Activated B cell treated with CpG ODN at 0.5 μM for 24 hours (primary cell): ENCODE measurements around the gene TSPYL1. TPM values are rescaled to one million over a fixed set of nuclear protein-coding genes. Genes with fewer than 3 reads are reported as not detected.
"Not testable (repeated sequence)": the region's sequence is repeated elsewhere in the genome, so short reads cannot be mapped to it uniquely, and the experiment has no call there.

Source experiments
- ATAC-seq: fragments of 200-7000 bp; cut with Tn5 transposase; one replicate; pipeline ENCODE4 v1.10.0; 2021; ENCODE audit warnings: low read depth, mild to moderate bottlenecking, moderate library complexity
- CTCF ChIA-PET: fragments of 350-600 bp; sonication (Branson Sonifier 250); formaldehyde crosslinking; loops from one replicate; lab custom pipeline; 2021; ENCODE audit warnings: antibody characterized with exemption; lab: Charles Lee
- POLR2A ChIA-PET: fragments of 350-600 bp; sonication (Branson Sonifier 250); formaldehyde crosslinking; loops from one replicate; lab custom pipeline; 2021; ENCODE audit warnings: antibody characterized with exemption; lab: Charles Lee
- DNase-seq: peaks from one replicate; pipeline ENCODE4 v3.0.0; 2022
- H3K27ac Mint-ChIP-seq: one replicate; pipeline ENCODE4 v1.8.0; 2020; ENCODE audit warnings: mixed read lengths
- H3K27me3 Mint-ChIP-seq: one replicate; pipeline ENCODE4 v1.8.0; 2021; ENCODE audit warnings: mixed read lengths
- H3K36me3 Mint-ChIP-seq: one replicate; pipeline ENCODE4 v1.8.0; 2021; ENCODE audit warnings: low read depth, mixed read lengths
- H3K4me1 Mint-ChIP-seq: one replicate; pipeline ENCODE4 v1.8.0; 2021; ENCODE audit warnings: mixed read lengths
- H3K4me3 Mint-ChIP-seq: one replicate; pipeline ENCODE4 v1.8.0; 2020; ENCODE audit warnings: mild to moderate bottlenecking, mixed read lengths
- H3K9me3 Mint-ChIP-seq: one replicate; pipeline ENCODE4 v1.8.0; 2020; ENCODE audit warnings: mixed read lengths
- intact Hi-C: fragments of 100-400 bp; cut with micrococcal nuclease; formaldehyde crosslinking; loops from one replicate; pipeline ENCODE4 v1.15.1; 2024
- total RNA-seq: library from RNA; stranded (reverse); gene quantifications from 2 replicates; pipeline ENCODE4 v1.2.3, GENCODE V29; 2022
- TF ChIP-seq, protein P1 (sequence below): fragments of 200-600 bp; IDR thresholded peaks from one replicate; pipeline ENCODE4 v1.8.0; 2022; ENCODE audit warnings: antibody characterized with exemption, mild to moderate bottlenecking

The TSPYL1 gene
- total RNA-seq, 1 donor from 2014 or later, result 68.4 TPM

- POLR2A ChIA-PET, result no interaction called here
- DNase-seq, result no peak
- intact Hi-C loops, result loop anchor here (5.0 kb wide), 1 partner anchor 357 kb away; no protein-coding TSS in a partner anchor
- peaks cover 4% of the 10 kb centered on the region for H3K4me1 Mint-ChIP-seq
- H3K36me3 Mint-ChIP-seq, result no peaks in the 10 kb centered on the region
- no peaks in the 10 kb centered on the region for H3K9me3 Mint-ChIP-seq
- no peak overlapping the region for H3K4me3 Mint-ChIP-seq
- TF ChIP-seq, protein P1, sequence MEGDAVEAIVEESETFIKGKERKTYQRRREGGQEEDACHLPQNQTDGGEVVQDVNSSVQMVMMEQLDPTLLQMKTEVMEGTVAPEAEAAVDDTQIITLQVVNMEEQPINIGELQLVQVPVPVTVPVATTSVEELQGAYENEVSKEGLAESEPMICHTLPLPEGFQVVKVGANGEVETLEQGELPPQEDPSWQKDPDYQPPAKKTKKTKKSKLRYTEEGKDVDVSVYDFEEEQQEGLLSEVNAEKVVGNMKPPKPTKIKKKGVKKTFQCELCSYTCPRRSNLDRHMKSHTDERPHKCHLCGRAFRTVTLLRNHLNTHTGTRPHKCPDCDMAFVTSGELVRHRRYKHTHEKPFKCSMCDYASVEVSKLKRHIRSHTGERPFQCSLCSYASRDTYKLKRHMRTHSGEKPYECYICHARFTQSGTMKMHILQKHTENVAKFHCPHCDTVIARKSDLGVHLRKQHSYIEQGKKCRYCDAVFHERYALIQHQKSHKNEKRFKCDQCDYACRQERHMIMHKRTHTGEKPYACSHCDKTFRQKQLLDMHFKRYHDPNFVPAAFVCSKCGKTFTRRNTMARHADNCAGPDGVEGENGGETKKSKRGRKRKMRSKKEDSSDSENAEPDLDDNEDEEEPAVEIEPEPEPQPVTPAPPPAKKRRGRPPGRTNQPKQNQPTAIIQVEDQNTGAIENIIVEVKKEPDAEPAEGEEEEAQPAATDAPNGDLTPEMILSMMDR, result no peak
- CTCF ChIA-PET, result interaction anchor here (0.8 to 3.5 kb wide), 6 partner anchors 120 to 275 kb away, joined by 3 to 25 read pairs (median 4); no protein-coding TSS in a partner anchor
- H3K27me3 Mint-ChIP-seq, result no peaks in the 10 kb centered on the region
- H3K27ac Mint-ChIP-seq, result no peak overlapping the region
- ATAC-seq, result no peak
Measured at GRCh38 chr6:116289876-116290275, 10.1 kb upstream of the TSPYL1 start.

DNA sequence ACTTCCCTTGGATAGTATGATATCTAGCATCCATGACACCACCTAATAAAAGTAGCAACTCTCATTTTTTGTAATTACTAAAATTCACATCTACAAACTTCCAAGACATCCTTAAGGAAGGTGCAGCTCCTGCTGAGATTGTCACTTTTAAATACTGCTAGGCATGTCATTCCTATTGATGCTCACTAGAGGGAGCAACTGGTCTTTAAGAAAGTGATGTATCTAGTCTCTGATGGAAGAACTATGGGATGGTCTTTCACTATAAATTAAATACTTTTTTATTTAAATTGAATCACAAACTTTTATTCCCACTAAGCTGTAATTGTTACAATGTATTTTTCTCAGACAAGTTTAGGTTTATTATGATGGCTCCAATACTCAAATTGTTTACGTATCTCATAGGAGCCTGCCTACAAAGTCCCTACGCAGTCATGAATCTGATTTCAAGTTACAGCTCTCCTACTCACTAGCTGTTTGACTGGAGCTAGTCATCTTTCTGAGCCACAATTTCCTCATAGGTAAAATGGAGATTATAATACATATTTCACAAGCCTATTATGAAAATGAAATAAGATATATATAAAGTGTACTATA, 8.1 kb upstream of the TSPYL1 start:
- DNase-seq, result no peak

DNA sequence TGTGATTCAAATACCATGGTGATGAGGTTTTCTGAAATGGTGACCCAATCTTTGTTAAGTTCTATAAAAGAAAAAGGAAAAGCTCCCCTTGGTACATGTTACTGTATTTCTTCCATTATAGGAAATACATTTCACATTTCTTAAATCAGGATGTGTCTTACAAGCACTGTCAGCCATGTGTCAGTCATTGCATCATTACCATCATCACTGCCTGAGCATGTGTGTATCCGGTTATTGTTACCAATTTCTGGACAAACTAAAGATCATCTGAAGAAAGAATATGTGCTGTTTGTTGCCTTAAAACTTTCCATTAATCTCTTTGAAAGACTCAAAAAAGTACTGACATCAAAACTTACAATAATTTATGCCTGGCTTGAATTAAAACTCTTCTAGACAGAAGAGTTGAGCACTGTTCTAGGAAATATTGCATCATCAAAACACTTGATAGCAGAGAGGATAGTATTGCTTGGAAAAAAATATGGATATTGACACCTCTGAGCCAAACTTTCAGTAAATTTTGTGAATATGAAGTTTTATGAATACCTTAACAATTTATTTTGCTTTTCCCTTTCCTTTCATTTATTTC, 7.1 kb upstream of the TSPYL1 start:
- Mint-ChIP-seq H3K4me1 (peaks cover 5% of the 10 kb centered on the region), H3K27me3 (no peaks in the 10 kb centered on the region), H3K9me3 (no peaks in the 10 kb centered on the region), H3K27ac (no peak overlapping the region), H3K4me3 (no peak overlapping the region), H3K36me3 (no peaks in the 10 kb centered on the region)
- intact Hi-C loops, result loop anchor here (1.0 to 5.0 kb wide), 6 partner anchors 84 to 360 kb away; partner anchors contain the start of gene DSE
- POLR2A ChIA-PET, result interaction anchor here (0.9 to 2.2 kb wide), 3 partner anchors 7 to 285 kb away, joined by 3 to 6 read pairs (median 4); partner anchors contain the start of genes RWDD1 and TSPYL1
- CTCF ChIA-PET, result interaction anchor here (0.6 to 3.4 kb wide), 43 partner anchors 8 to 291 kb away, joined by 3 to 88 read pairs (median 5); partner anchors contain the start of genes CALHM4, CALHM6, DSE and RWDD1
- no peak for ATAC-seq
- TF ChIP-seq, protein P1, result no peak
- DNase-seq, result no peak

More for the DNA sequence above, 8.1 kb upstream of the TSPYL1 start:
- intact Hi-C loops, result loop anchor here (1.0 to 5.0 kb wide), 6 partner anchors 83 to 360 kb away; partner anchors contain the start of gene DSE
- POLR2A ChIA-PET, result interaction anchor here (0.5 to 2.2 kb wide), 6 partner anchors 8 to 284 kb away, joined by 3 to 6 read pairs (median 3); partner anchors contain the start of genes DSE, RWDD1 and TSPYL1
- peak; percentile 88 for ATAC-seq
- Mint-ChIP-seq H3K27me3 (no peaks in the 10 kb centered on the region), H3K9me3 (no peaks in the 10 kb centered on the region), H3K27ac (no peak overlapping the region), H3K4me1 (peaks cover 5% of the 10 kb centered on the region), H3K36me3 (no peaks in the 10 kb centered on the region), H3K4me3 (no peak overlapping the region)
- CTCF ChIA-PET, result interaction anchor here (0.6 to 3.4 kb wide), 58 partner anchors 8 to 290 kb away, joined by 3 to 88 read pairs (median 5); partner anchors contain the start of genes CALHM4, CALHM5, CALHM6 and DSE
- TF ChIP-seq, protein P1, result peak; percentile 98

- intact Hi-C loops, result loop anchor here (5.0 kb wide), 1 partner anchor 362 kb away; no protein-coding TSS in a partner anchor
- H3K4me3 Mint-ChIP-seq, POLR2A ChIA-PET, H3K27me3 Mint-ChIP-seq, H3K27ac Mint-ChIP-seq, H3K9me3 Mint-ChIP-seq, DNase-seq, H3K36me3 Mint-ChIP-seq, ATAC-seq: not testable (repeated sequence)
- peaks cover 21% of the 10 kb centered on the region for H3K4me1 Mint-ChIP-seq
- CTCF ChIA-PET, result interaction anchor here (1.1 to 1.7 kb wide), 2 partner anchors 16 to 162 kb away, joined by 3 read pairs; no protein-coding TSS in a partner anchor
Measured at GRCh38 chr6:116284984-116285383, 5.3 kb upstream of the TSPYL1 start.

- Mint-ChIP-seq H3K9me3 (no peaks in the 10 kb centered on the region), H3K4me3 (no peak overlapping the region), H3K27ac (no peak overlapping the region), H3K4me1 (peaks cover 36% of the 10 kb centered on the region), H3K27me3 (no peaks in the 10 kb centered on the region), H3K36me3 (peaks cover 19% of the 10 kb centered on the region)
- TF ChIP-seq, protein P1, result no peak
- DNase-seq (no peak), ATAC-seq (no peak)
- ChIA-PET CTCF (no interaction called here), POLR2A (no interaction called here)
- intact Hi-C loops, result no loop called here
Measured at GRCh38 chr6:116283191-116283590, 3.5 kb upstream of the TSPYL1 start.
